Neural cell (in vitro differentiated cells): Measurements from ENCODE around the gene TTC22. TPM values are rescaled to one million over a fixed set of nuclear protein-coding genes. Genes with fewer than 3 reads are reported as not detected.

ENCODE experiments used
- H2AFZ ChIP-seq: fragments of 200-600, 300-800 bp; sonication (generic), shearing (Covaris generic); 2 replicates; pipeline ENCODE4 v1.6.0; 2014; ENCODE audit warnings: low read depth, mild to moderate bottlenecking, antibody characterized with exemption, low read length, moderate library complexity
- H3F3A ChIP-seq: fragments of 200-600 bp; shearing (Covaris generic); 2 replicates; pipeline ENCODE4 v1.6.1; 2016; ENCODE audit warnings: mild to moderate bottlenecking, moderate library complexity, mixed read lengths, antibody characterized with exemption, low read length; ENCODE audit not compliant: insufficient read depth, poor library complexity, severe bottlenecking
- H3K27ac ChIP-seq: fragments of 200-600, 300-800 bp; sonication (generic), shearing (Covaris generic); 2 replicates; pipeline ENCODE4 v1.5.1; 2014; ENCODE audit warnings: mild to moderate bottlenecking, low read length, moderate library complexity
- H3K27me3 ChIP-seq: fragments of 300-800, 200-600 bp; sonication (generic), shearing (Covaris generic); 2 replicates; pipeline ENCODE4 v1.6.0; 2014; ENCODE audit warnings: mild to moderate bottlenecking, low read depth, low read length, moderate library complexity; ENCODE audit not compliant: insufficient read depth
- H3K36me3 ChIP-seq: fragments of 300-800, 200-600 bp; sonication (generic), shearing (Covaris generic); 2 replicates; pipeline ENCODE4 v1.5.1; 2014; ENCODE audit warnings: mild to moderate bottlenecking, antibody characterized with exemption, low read length, moderate library complexity; ENCODE audit not compliant: insufficient read depth
- H3K4me2 ChIP-seq: fragments of 300-800, 200-600 bp; sonication (generic), shearing (Covaris generic); 2 replicates; pipeline ENCODE4 v1.6.0; 2014; ENCODE audit warnings: mild to moderate bottlenecking, low read length
- H3K4me3 ChIP-seq: fragments of 300-800, 200-600 bp; sonication (generic), shearing (Covaris generic); 2 replicates; pipeline ENCODE4 v1.5.1; 2014; ENCODE audit warnings: mild to moderate bottlenecking, low read length, moderate library complexity
- H3K79me2 ChIP-seq: fragments of 200-600 bp; shearing (Covaris generic); replicated peaks from 2 replicates; pipeline ENCODE4 v1.6.0; 2014; ENCODE audit warnings: mild to moderate bottlenecking, low read length, moderate library complexity; ENCODE audit not compliant: insufficient read depth
- H3K9ac ChIP-seq: fragments of 300-800, 200-600 bp; sonication (generic), shearing (Covaris generic); 2 replicates; pipeline ENCODE4 v1.6.1; 2016; ENCODE audit warnings: mild to moderate bottlenecking, low read length, mixed read lengths
- H3K9me2 ChIP-seq: fragments of 200-600 bp; shearing (Covaris generic); 2 replicates; pipeline ENCODE4 v1.6.1; 2016; ENCODE audit warnings: mild to moderate bottlenecking, low read length, mixed read lengths; ENCODE audit not compliant: insufficient read depth
- H3K9me3 ChIP-seq: fragments of 200-600, 300-800 bp; sonication (generic), shearing (Covaris generic); 2 replicates; pipeline ENCODE4 v1.6.1; 2016; ENCODE audit warnings: mild to moderate bottlenecking, mixed run types, low read length, moderate library complexity, mixed read lengths
- H4K20me1 ChIP-seq: fragments of 200-600 bp; shearing (Covaris generic); 2 replicates; pipeline ENCODE4 v1.6.1; 2016; ENCODE audit warnings: mild to moderate bottlenecking, mixed run types; ENCODE audit not compliant: insufficient read depth
- CTCF ChIP-seq: fragments of 450-650 bp; IDR thresholded peaks from 2 replicates; pipeline ENCODE4 v1.5.1; 2014; ENCODE audit warnings: antibody characterized with exemption, mild to moderate bottlenecking, moderate library complexity; ENCODE audit not compliant: poor library complexity, severe bottlenecking
- EP300 ChIP-seq: fragments of 450-650 bp; conservative IDR thresholded peaks from 2 replicates; pipeline ENCODE4 v1.6.1; 2014; ENCODE audit warnings: antibody characterized with exemption, mild to moderate bottlenecking, moderate library complexity; ENCODE audit not compliant: poor library complexity, severe bottlenecking
- EZH2 ChIP-seq: fragments of 200-600, 300-800 bp; shearing (Covaris generic), sonication (generic); IDR thresholded peaks from 2 replicates; pipeline ENCODE4 v1.6.1; 2014; ENCODE audit warnings: antibody characterized with exemption, low read length, borderline replicate concordance, mild to moderate bottlenecking; ENCODE audit not compliant: insufficient read depth, poor library complexity, severe bottlenecking
- MXI1 ChIP-seq: fragments of 450-650 bp; conservative IDR thresholded peaks from 2 replicates; pipeline ENCODE4 v1.6.1; 2014; ENCODE audit warnings: antibody characterized with exemption, mild to moderate bottlenecking; ENCODE audit not compliant: poor library complexity, severe bottlenecking
- POLR2AphosphoS5 ChIP-seq: IDR thresholded peaks from 2 replicates; pipeline ENCODE4 v1.6.1; 2012
- RAD21 ChIP-seq: fragments of 450-650 bp; conservative IDR thresholded peaks from 2 replicates; pipeline ENCODE4 v1.6.1; 2014; ENCODE audit warnings: antibody characterized with exemption, mild to moderate bottlenecking, moderate library complexity
- REST ChIP-seq: IDR thresholded peaks from 2 replicates; pipeline ENCODE4 v1.6.1; 2012; ENCODE audit warnings: borderline replicate concordance
- SMC3 ChIP-seq: fragments of 450-650 bp; conservative IDR thresholded peaks from 2 replicates; pipeline ENCODE4 v1.6.1; 2014; ENCODE audit warnings: antibody characterized with exemption, mild to moderate bottlenecking, moderate library complexity; ENCODE audit not compliant: poor library complexity
- TAF1 ChIP-seq: IDR thresholded peaks from 2 replicates; pipeline ENCODE4 v1.6.1; 2012; ENCODE audit warnings: low read depth
- polyA plus RNA-seq: library from polyadenylated mRNA; depleted of rRNA; stranded (reverse); fragments of >200 nt; gene quantifications from 2 replicates; pipeline ENCODE4 v1.2.3, GENCODE V29; 2014

TTC22 gene
- polyA plus RNA-seq, 1 donor from 2014 or later = not detected

GRCh38 chr1:54784066-54784465, 17.1 kb downstream of the TTC22 start:
- Histone ChIP-seq H3K4me2 (no peak overlapping the region), H2AFZ (no peak overlapping the region), H3K9me2 (no peaks in the 10 kb centered on the region), H3K27me3 (peaks cover 34% of the 10 kb centered on the region), H3K4me3 (no peak overlapping the region), H3F3A (no peaks in the 10 kb centered on the region), H3K36me3 (no peaks in the 10 kb centered on the region), H3K79me2 (no peaks in the 10 kb centered on the region), H3K9me3 (no peaks in the 10 kb centered on the region), H4K20me1 (no peaks in the 10 kb centered on the region), H3K27ac (no peak overlapping the region), H3K9ac (no peak overlapping the region)
- TF ChIP-seq POLR2AphosphoS5 = no peak
- TF ChIP-seq EP300 = no peak
- no peak for TF ChIP-seq SMC3
- no peak for TF ChIP-seq REST
- no peak for TF ChIP-seq CTCF
- TF ChIP-seq EZH2 = no peak
- TF ChIP-seq RAD21 = no peak
- no peak for TF ChIP-seq TAF1
- TF ChIP-seq MXI1 = no peak

GRCh38 chr1:54782588-54782987, 18.5 kb downstream of the TTC22 start:
- Histone ChIP-seq H3F3A (no peaks in the 10 kb centered on the region), H3K27ac (no peak overlapping the region), H3K9ac (no peak overlapping the region), H4K20me1 (no peaks in the 10 kb centered on the region), H3K36me3 (no peaks in the 10 kb centered on the region), H3K4me3 (no peak overlapping the region), H2AFZ (no peak overlapping the region), H3K79me2 (no peaks in the 10 kb centered on the region), H3K27me3 (peaks cover 34% of the 10 kb centered on the region), H3K4me2 (no peak overlapping the region), H3K9me3 (no peaks in the 10 kb centered on the region), H3K9me2 (no peaks in the 10 kb centered on the region)
- TF ChIP-seq MXI1 (no peak), CTCF (no peak), REST (no peak), TAF1 (no peak), RAD21 (no peak), SMC3 (no peak)
